K562 (cell line): ENCODE data around the gene COX6B2. TPM values are rescaled to one million over a fixed set of nuclear protein-coding genes. Genes with fewer than 3 reads are reported as not detected.

ENCODE experiments used
- ATAC-seq: fragments of 200-7000 bp; cut with Tn5 transposase; 3 replicates; pipeline ENCODE4 v1.9.1; 2020; ENCODE audit warnings: moderate library complexity
- BruUV-seq: library from RNA; stranded (reverse); fragments of 400-500 nt; replicated peaks from 2 replicates; lab custom pipeline; 2021; lab: Mats Ljungman, UMichigan
- CTCF ChIA-PET: fragments of 300-600 bp; formaldehyde crosslinking; extraction: SDS; loops from one replicate; lab custom pipeline; 2021; ENCODE audit warnings: low intra/inter-chr PET ratio; lab: Yijun Ruan, JAX
- POLR2A ChIA-PET: fragments of 300-600, 350-650 bp; sonication (Branson Sonifier 250); formaldehyde crosslinking; extraction: SDS; loops from one replicate; lab custom pipeline; 2021; ENCODE audit warnings: antibody characterized with exemption, inconsistent platforms; lab: Yijun Ruan, JAX
- DNase-seq, 4 experiments: peaks; one replicate each; pipeline versions ENCODE4 v3.0.0 to v3.0.0-alpha.2; 2011 to 2018; ENCODE audit warnings: low spot score in 3 of 4, mixed read lengths in 3 of 4; ENCODE audit errors: extremely low read depth in 1 of 4
- FAIRE-seq: peaks from 2 replicates; lab custom pipeline; 2011; peaks lifted over from hg19 to GRCh38; lab: Jason Lieb, UNC
- H2AFZ ChIP-seq: 2 replicates; pipeline ENCODE4 v1.6.0; 2011; ENCODE audit warnings: low read depth, low read length, control low read depth, inconsistent platforms
- H3K27ac ChIP-seq: fragments of 200-600 bp; 3 replicates; pipeline ENCODE4 v1.8.0; 2011; ENCODE audit warnings: low read depth, mild to moderate bottlenecking, control low read depth, inconsistent platforms, low read length, moderate library complexity, mixed read lengths; ENCODE audit errors: extremely low read depth
- H3K27me3 ChIP-seq, 2 experiments: fragments of 300-600 bp in 1 of 2; 2 replicates in 1 of 2; 3 replicates in 1 of 2; pipeline versions ENCODE4 v1.6.0 to v1.8.0; 2011; ENCODE audit warnings: inconsistent platforms in 2 of 2, low read length in 2 of 2, mild to moderate bottlenecking in 1 of 2, mixed read lengths in 1 of 2, moderate library complexity in 1 of 2; ENCODE audit not compliant: control insufficient read depth in 2 of 2, insufficient read depth in 2 of 2
- H3K36me3 ChIP-seq: fragments of 300-600 bp; 3 replicates; pipeline ENCODE4 v1.8.0; 2011; ENCODE audit warnings: mild to moderate bottlenecking, low read length, inconsistent platforms; ENCODE audit not compliant: control insufficient read depth, insufficient read depth
- H3K4me1 ChIP-seq, 2 experiments: fragments of 200-600 bp in 1 of 2; replicated peaks in 1 of 2; 2 replicates in 1 of 2; 3 replicates in 1 of 2; pipeline versions ENCODE4 v1.5.1 to v1.8.0; 2011; ENCODE audit warnings: inconsistent platforms in 2 of 2, low read length in 2 of 2, mild to moderate bottlenecking in 1 of 2, mixed read lengths in 1 of 2, moderate library complexity in 1 of 2; ENCODE audit not compliant: control insufficient read depth in 2 of 2, insufficient read depth in 2 of 2
- H3K4me2 ChIP-seq: 2 replicates; pipeline ENCODE4 v1.6.1; 2011; ENCODE audit warnings: low read length, control low read depth, inconsistent platforms, mixed read lengths; ENCODE audit not compliant: insufficient read depth
- H3K4me3 ChIP-seq: fragments of 200-600 bp; sonication (generic), shearing (Covaris generic); 2 replicates; pipeline ENCODE4 v1.5.1; 2016; ENCODE audit warnings: control low read depth, inconsistent platforms
- H3K79me2 ChIP-seq: fragments of 200-600 bp; 3 replicates; pipeline ENCODE4 v1.8.0; 2011; ENCODE audit warnings: low read length, inconsistent platforms; ENCODE audit not compliant: control insufficient read depth, insufficient read depth
- H3K9ac ChIP-seq, 2 experiments: 2 replicates each; pipeline versions ENCODE4 v1.6.0 to v1.6.1; 2011; ENCODE audit warnings: low read depth in 2 of 2, low read length in 2 of 2, control low read depth in 1 of 2, inconsistent platforms in 1 of 2, mild to moderate bottlenecking in 1 of 2, mixed read lengths in 1 of 2; ENCODE audit not compliant: insufficient read depth in 1 of 2
- H3K9me1 ChIP-seq: one replicate; pipeline ENCODE4 v1.6.0; 2011; ENCODE audit warnings: inconsistent platforms, mild to moderate bottlenecking, low read length, moderate library complexity; ENCODE audit not compliant: control insufficient read depth, insufficient read depth
- H3K9me3 ChIP-seq: replicated peaks from 2 replicates; pipeline ENCODE4 v1.5.1; 2011; ENCODE audit warnings: low read depth, low read length, inconsistent platforms; ENCODE audit not compliant: control insufficient read depth, insufficient read depth
- H4K20me1 ChIP-seq: replicated peaks from 2 replicates; pipeline ENCODE4 v1.6.1; 2011; ENCODE audit warnings: low read length, inconsistent platforms, mixed read lengths; ENCODE audit not compliant: control insufficient read depth, insufficient read depth
- ESRRA ChIP-seq: fragments of 450-650 bp; IDR thresholded peaks from 2 replicates; pipeline ENCODE4 v1.6.1; 2014; ENCODE audit warnings: low read depth, mild to moderate bottlenecking, moderate library complexity, borderline replicate concordance
- ETV6 ChIP-seq, 3 experiments: fragments of 150-350 bp in 1 of 3; sonication (generic) in 1 of 3; formaldehyde crosslinking in 1 of 3; IDR thresholded peaks; 2 replicates each; pipeline versions ENCODE4 v1.6.1 to v1.8.0; 2014 to 2022; ENCODE audit warnings: borderline replicate concordance in 2 of 3, low read depth in 2 of 3, antibody characterized with exemption in 1 of 3, low read length in 1 of 3, mild to moderate bottlenecking in 1 of 3, missing genetic modification reagents in 1 of 3
- HLTF ChIP-seq: fragments of 450-650 bp; IDR thresholded peaks from 2 replicates; pipeline ENCODE4 v1.6.1; 2016
- ILF3 ChIP-seq: fragments of 450-650 bp; IDR thresholded peaks from 2 replicates; pipeline ENCODE4 v1.6.1; 2018; ENCODE audit warnings: antibody characterized with exemption, mild to moderate bottlenecking, moderate library complexity, borderline replicate concordance
- LARP7 ChIP-seq: fragments of 450-650 bp; IDR thresholded peaks from 2 replicates; pipeline ENCODE4 v1.6.1; 2016
- MAZ ChIP-seq, 2 experiments: fragments of 450-650 bp in 1 of 2; sonication (generic) in 1 of 2; formaldehyde crosslinking; IDR thresholded peaks in 1 of 2; conservative IDR thresholded peaks in 1 of 2; 2 replicates each; pipeline versions ENCODE4 v1.4.0 to v1.5.0; 2020; ENCODE audit warnings: mild to moderate bottlenecking in 1 of 2, missing genetic modification reagents in 1 of 2
- SMARCA5 ChIP-seq: fragments of 450-650 bp; IDR thresholded peaks from 2 replicates; pipeline ENCODE4 v1.6.1; 2016
- ZNF3 ChIP-seq: fragments of 250-450 bp; sonication (Bioruptor Pico); IDR thresholded peaks from 2 replicates; pipeline ENCODE4 v1.5.0; 2021; ENCODE audit warnings: mild to moderate bottlenecking, moderate library complexity
- ZNF699 ChIP-seq: fragments of 250-450 bp; sonication (Bioruptor Pico); IDR thresholded peaks from 2 replicates; pipeline ENCODE4 v1.8.0; 2021; ENCODE audit warnings: mild to moderate bottlenecking, moderate library complexity; ENCODE audit not compliant: insufficient replicate concordance
- WGBS: fragments of 100-300 bp; shearing (Covaris generic); methylation state at CpG from one replicate; pipeline ENCODE4 v1.1.6; 2016; ENCODE audit warnings: low coverage, mixed read lengths; ENCODE audit not compliant: insufficient coverage; ENCODE audit errors: missing lambda C conversion rate; 5-methylcytosine and 5-hydroxymethylcytosine counted together
- in situ Hi-C: fragments of 300-500 bp; cut with MboI; formaldehyde crosslinking; loops from 4 replicates; pipeline ENCODE4 v1.15.0; 2018; ENCODE audit warnings: inconsistent platforms, mixed read lengths
- intact Hi-C: fragments of 100-400 bp; cut with micrococcal nuclease; formaldehyde crosslinking; loops from 2 replicates; pipeline ENCODE4 v1.14.2; 2022
- polyA plus RNA-seq, 8 experiments: library from polyadenylated mRNA; depleted of rRNA in 4 of 8; stranded (reverse) in 5 of 8; unstranded in 3 of 8; fragments of >200 nt; fragmentation: Nextera tagmentation in 2 of 8; fragmentation: Illumina TruSeq in 1 of 8; extraction: Ambion mirVana in 2 of 8; extraction: Trizol in 1 of 8; gene quantifications; 2 replicates each; pipeline versions ENCODE4 v1.2.1 to v1.2.3, GENCODE V29; 2011 to 2014; ENCODE audit warnings: inconsistent platforms in 1 of 8, missing spikeins in 1 of 8
- total RNA-seq, 7 experiments: library from RNA; depleted of rRNA in 6 of 7; stranded (reverse); fragments of >200 nt in 6 of 7; fragmentation: Illumina TruSeq in 2 of 7; extraction: Trizol in 2 of 7; gene quantifications; 2 replicates each; pipeline versions ENCODE4 v1.2.1 to v1.2.3, GENCODE V29; 2011 to 2021; ENCODE audit warnings: low replicate concordance in 1 of 7
- TF ChIP-seq, protein P1 (sequence below): IDR thresholded peaks from 3 replicates; pipeline ENCODE4 v1.6.1; 2011; ENCODE audit warnings: borderline replicate concordance, mild to moderate bottlenecking; ENCODE audit not compliant: insufficient read length, insufficient read depth
- TF ChIP-seq, protein P2 (sequence below), 2 experiments: fragments of 450-650 bp; IDR thresholded peaks; 2 replicates each; pipeline ENCODE4 v1.6.1; 2016
- TF ChIP-seq, protein P3 (sequence below), 3 experiments: IDR thresholded peaks in 2 of 3; conservative IDR thresholded peaks in 1 of 3; 2 replicates each; pipeline ENCODE4 v1.5.1; 2011 to 2012; ENCODE audit warnings: low read length in 3 of 3, mild to moderate bottlenecking in 3 of 3, control low read depth in 2 of 3, improper control_type of control experiment in 1 of 3, inconsistent platforms in 1 of 3, low read depth in 1 of 3, mixed read lengths in 1 of 3, moderate library complexity in 1 of 3; ENCODE audit not compliant: insufficient read depth in 2 of 3

COX6B2 gene
- total and polyA plus RNA-seq, 9 of the 15 experiments (the other 6 are each of a cell fraction or from before 2014, with no cell fraction given) = 0.40 to 2.5 (median 0.83) TPM

DNA sequence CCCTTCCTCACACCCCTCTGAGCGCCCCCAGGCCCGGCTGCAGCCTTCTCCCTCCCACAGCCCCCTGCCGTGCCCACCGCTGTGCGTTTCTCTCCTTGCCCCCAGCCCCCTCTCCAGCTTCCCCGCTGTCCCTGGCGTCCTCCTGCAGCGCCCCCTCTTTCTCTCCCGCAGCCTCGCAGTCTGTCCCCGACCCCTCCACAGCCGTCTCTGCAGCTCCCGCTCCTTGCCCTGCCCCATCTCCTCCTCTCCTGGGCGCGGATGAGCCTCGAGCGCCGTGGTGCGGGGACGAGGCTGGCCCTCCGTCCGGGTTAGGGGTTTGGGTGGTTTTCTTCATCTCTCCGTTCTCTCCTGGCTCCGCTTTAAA is 13.8 kb downstream of the COX6B2 start:
- no peaks in the 10 kb centered on the region for H3K27me3 ChIP-seq
- H3K9me1 ChIP-seq = no peaks in the 10 kb centered on the region
- ATAC-seq (peak; percentile 9), DNase-seq (peak in 2 of 4 experiments; percentile 37 to 63), FAIRE-seq (no peak)
- peak overlapping the region; percentile 97 for H3K4me2 ChIP-seq
- in situ Hi-C loops = no loop called here
- peaks cover 7 to 61% of the 10 kb centered on the region in 2 experiments; a peak in 4 of 5 replicates for H3K4me1 ChIP-seq
- peak overlapping the region; percentile 97 for H3K27ac ChIP-seq
- peak overlapping the region; percentile 97 to 99 for H3K9ac ChIP-seq
- H3K9me3 ChIP-seq = no peaks in the 10 kb centered on the region
- peaks cover 38% of the 10 kb centered on the region; the same call in 2 of the 3 replicates for H3K36me3 ChIP-seq
- intact Hi-C loops = no loop called here
- peaks cover 24% of the 10 kb centered on the region for H3K79me2 ChIP-seq
- ChIA-PET POLR2A (interaction anchor here (1.2 to 1.4 kb wide), 4 partner anchors 9 to 43 kb away, joined by 4 to 11 read pairs (median 6); partner anchors contain the start of gene TMEM238), CTCF (no interaction called here)
- BruUV-seq = no TSS peak
- peak overlapping the region; percentile 92 for H3K4me3 ChIP-seq
- H4K20me1 ChIP-seq = 0 out of 2 replicates have a peak, but pooled peaks cover 6% of the 10 kb centered on the region
- peak overlapping the region; percentile 49; the same call in 1 of the 2 replicates for H2AFZ ChIP-seq
- WGBS = 2% methylated on average over 11 of the region's 24 CpGs
- TF ChIP-seq, protein P1, sequence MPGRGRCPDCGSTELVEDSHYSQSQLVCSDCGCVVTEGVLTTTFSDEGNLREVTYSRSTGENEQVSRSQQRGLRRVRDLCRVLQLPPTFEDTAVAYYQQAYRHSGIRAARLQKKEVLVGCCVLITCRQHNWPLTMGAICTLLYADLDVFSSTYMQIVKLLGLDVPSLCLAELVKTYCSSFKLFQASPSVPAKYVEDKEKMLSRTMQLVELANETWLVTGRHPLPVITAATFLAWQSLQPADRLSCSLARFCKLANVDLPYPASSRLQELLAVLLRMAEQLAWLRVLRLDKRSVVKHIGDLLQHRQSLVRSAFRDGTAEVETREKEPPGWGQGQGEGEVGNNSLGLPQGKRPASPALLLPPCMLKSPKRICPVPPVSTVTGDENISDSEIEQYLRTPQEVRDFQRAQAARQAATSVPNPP = no peak
- TF ChIP-seq LARP7 (0 out of 2 replicates have a peak, but pooled peaks have one; percentile 19), HLTF (0 out of 2 replicates have a peak, but pooled peaks have one; percentile 34), ILF3 (no peak), ETV6 (IDR thresholded peaks at IDR 0.05; ENCODE audit: borderline replicate concordance in 1 of 2, low read depth in 2 of 2, low read length in 1 of 2) (no peak), ETV6 (CRISPR knock-in tag; IDR thresholded peaks at IDR 0.05; ENCODE audit: borderline replicate concordance) (no peak), MAZ (CRISPR knock-in tag; conservative IDR thresholded peaks at IDR 0.05 in 1 of 2, IDR thresholded peaks at IDR 0.05 in 1 of 2) (no peak; a peak in 1 of 4 replicates), ZNF3 (CRISPR knock-in tag) (no peak), ZNF699 (CRISPR knock-in tag) (no peak), ESRRA (no peak), SMARCA5 (peak; percentile 17; the same call in 1 of the 2 replicates)
- TF ChIP-seq, protein P2, sequence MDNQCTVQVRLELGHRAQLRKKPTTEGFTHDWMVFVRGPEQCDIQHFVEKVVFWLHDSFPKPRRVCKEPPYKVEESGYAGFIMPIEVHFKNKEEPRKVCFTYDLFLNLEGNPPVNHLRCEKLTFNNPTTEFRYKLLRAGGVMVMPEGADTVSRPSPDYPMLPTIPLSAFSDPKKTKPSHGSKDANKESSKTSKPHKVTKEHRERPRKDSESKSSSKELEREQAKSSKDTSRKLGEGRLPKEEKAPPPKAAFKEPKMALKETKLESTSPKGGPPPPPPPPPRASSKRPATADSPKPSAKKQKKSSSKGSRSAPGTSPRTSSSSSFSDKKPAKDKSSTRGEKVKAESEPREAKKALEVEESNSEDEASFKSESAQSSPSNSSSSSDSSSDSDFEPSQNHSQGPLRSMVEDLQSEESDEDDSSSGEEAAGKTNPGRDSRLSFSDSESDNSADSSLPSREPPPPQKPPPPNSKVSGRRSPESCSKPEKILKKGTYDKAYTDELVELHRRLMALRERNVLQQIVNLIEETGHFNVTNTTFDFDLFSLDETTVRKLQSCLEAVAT (IDR thresholded peaks at IDR 0.05) = peak; percentile 57 to 59; a peak in 3 of 4 replicates
- TF ChIP-seq, protein P3, sequence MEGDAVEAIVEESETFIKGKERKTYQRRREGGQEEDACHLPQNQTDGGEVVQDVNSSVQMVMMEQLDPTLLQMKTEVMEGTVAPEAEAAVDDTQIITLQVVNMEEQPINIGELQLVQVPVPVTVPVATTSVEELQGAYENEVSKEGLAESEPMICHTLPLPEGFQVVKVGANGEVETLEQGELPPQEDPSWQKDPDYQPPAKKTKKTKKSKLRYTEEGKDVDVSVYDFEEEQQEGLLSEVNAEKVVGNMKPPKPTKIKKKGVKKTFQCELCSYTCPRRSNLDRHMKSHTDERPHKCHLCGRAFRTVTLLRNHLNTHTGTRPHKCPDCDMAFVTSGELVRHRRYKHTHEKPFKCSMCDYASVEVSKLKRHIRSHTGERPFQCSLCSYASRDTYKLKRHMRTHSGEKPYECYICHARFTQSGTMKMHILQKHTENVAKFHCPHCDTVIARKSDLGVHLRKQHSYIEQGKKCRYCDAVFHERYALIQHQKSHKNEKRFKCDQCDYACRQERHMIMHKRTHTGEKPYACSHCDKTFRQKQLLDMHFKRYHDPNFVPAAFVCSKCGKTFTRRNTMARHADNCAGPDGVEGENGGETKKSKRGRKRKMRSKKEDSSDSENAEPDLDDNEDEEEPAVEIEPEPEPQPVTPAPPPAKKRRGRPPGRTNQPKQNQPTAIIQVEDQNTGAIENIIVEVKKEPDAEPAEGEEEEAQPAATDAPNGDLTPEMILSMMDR (IDR thresholded peaks at IDR 0.05 in 2 of 3, conservative IDR thresholded peaks at IDR 0.05 in 1 of 3; ENCODE audit: insufficient read depth in 2 of 3, low read depth in 1 of 3, low read length in 3 of 3) = peak in 2 of 3 experiments; percentile 37 to 52; a peak in 3 of 6 replicates
